Gastrocnemius medialis (tissue), 4 donors: ENCODE measurements around the gene MYBPC3. TPM values are rescaled to one million over a fixed set of nuclear protein-coding genes. Genes with fewer than 3 reads are reported as not detected.

Experiments used
- ATAC-seq, 2 donors: fragments of 150-250 bp; one replicate each; pipeline ENCODE4 v1.9.1; 2016
- DNase-seq, 2 donors: peaks; one replicate each; pipeline ENCODE4 v3.0.0-alpha.2; 2019
- H3K27ac ChIP-seq, 4 donors: fragments of 200-600 bp; sonication (generic); 1 replicate in 1 of 4; 2 replicates in 3 of 4; pipeline ENCODE4 v1.5.1; 2016 to 2018; ENCODE audit warnings: mild to moderate bottlenecking in 2 of 4, moderate library complexity in 1 of 4
- H3K27me3 ChIP-seq, 3 donors: fragments of 200-600 bp; sonication (generic) in 2 of 3; 1 replicate in 1 of 3; 2 replicates in 2 of 3; pipeline versions ENCODE4 v1.5.1 to v1.6.0; 2016 to 2019; ENCODE audit warnings: mild to moderate bottlenecking in 1 of 3, moderate library complexity in 1 of 3
- H3K36me3 ChIP-seq, 2 donors: fragments of 200-600 bp; sonication (generic) in 1 of 2; one replicate each; pipeline ENCODE4 v1.5.1; 2017 to 2018
- H3K4me1 ChIP-seq, 2 donors: fragments of 200-600 bp; sonication (generic) in 1 of 2; one replicate each; pipeline ENCODE4 v1.5.1; 2016 to 2017; ENCODE audit warnings: mild to moderate bottlenecking in 2 of 2
- H3K4me3 ChIP-seq, 4 donors: fragments of 200-600 bp; sonication (generic) in 3 of 4; 1 replicate in 1 of 4; 2 replicates in 3 of 4; pipeline ENCODE4 v1.5.1; 2016 to 2019; ENCODE audit warnings: mild to moderate bottlenecking in 2 of 4
- H3K9me3 ChIP-seq, 3 donors: fragments of 200-600 bp; sonication (generic) in 2 of 3; 1 replicate in 1 of 3; 2 replicates in 2 of 3; pipeline ENCODE4 v1.5.1; 2016 to 2019
- POLR2A ChIP-seq, 2 donors: fragments of 450-650 bp; IDR thresholded peaks; one replicate each; pipeline ENCODE4 v1.6.1; 2017; ENCODE audit warnings: antibody characterized with exemption in 2 of 2, mild to moderate bottlenecking in 2 of 2, moderate library complexity in 2 of 2
- in situ Hi-C, 4 donors: fragments of 200-750 bp; cut with MboI; loops; one replicate each; pipeline versions ENCODE4 v1.15.0 to v1.8.0; 2017; ENCODE audit warnings: low sequenced_read_pairs in 4 of 4
- intact Hi-C: fragments of 100-400 bp; cut with DNase I; formaldehyde crosslinking; loops from one replicate; pipeline ENCODE4 v1.15.1; 2023; ENCODE audit warnings: low total_unique reads
- total RNA-seq, 4 donors: library from RNA; depleted of rRNA; stranded (reverse); fragments of >200 nt; gene quantifications; one replicate each; pipeline versions ENCODE4 v1.1.0 to v1.2.3, GENCODE V29; 2016
- TF ChIP-seq, protein P1 (sequence below), 5 experiments: fragments of 450-650 bp in 3 of 5; fragments of 200-600 bp in 2 of 5; sonication (generic) in 2 of 5; IDR thresholded peaks in 4 of 5; conservative IDR thresholded peaks in 1 of 5; 1 replicate in 4 of 5; 2 replicates in 1 of 5; pipeline ENCODE4 v1.5.1; 2016 to 2019; ENCODE audit warnings: antibody characterized with exemption in 5 of 5, mild to moderate bottlenecking in 3 of 5, moderate library complexity in 3 of 5

Gene MYBPC3
- total RNA-seq, 4 donors from 2014 or later = 0.07 TPM; not detected in 3

DNA sequence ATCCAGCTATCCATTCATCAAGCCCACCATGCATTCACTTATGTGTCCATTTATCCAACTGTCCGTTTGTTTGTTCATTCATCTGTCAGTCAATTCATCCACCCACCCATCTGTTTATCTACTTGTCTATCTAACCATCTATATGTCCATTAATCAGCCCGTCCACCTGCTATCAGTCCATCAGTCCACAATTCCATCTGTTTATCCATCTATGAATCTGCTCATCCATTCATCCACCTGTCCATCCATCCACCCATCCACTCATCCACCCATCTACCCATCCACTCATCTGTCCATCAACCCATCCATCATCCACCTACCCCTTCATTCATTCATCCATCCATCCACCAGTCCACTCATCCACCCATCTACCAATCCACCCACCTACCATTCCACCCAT is 26.8 kb upstream of the MYBPC3 start:
- no peaks in the 10 kb centered on the region for H3K27me3 ChIP-seq
- ATAC-seq = no peak
- in situ Hi-C loops = loop anchor here in 1 of 4 donors (10.0 kb wide), 1 partner anchor 75 kb away; no protein-coding TSS in a partner anchor
- intact Hi-C loops = loop anchor here (10.0 kb wide), 1 partner anchor 465 kb away; the partner anchor contains the start of gene NUP160
- no peak overlapping the region for H3K4me3 ChIP-seq
- no peaks in the 10 kb centered on the region for H3K4me1 ChIP-seq
- TF ChIP-seq POLR2A (IDR thresholded peaks at IDR 0.05) = no peak
- TF ChIP-seq, protein P1, sequence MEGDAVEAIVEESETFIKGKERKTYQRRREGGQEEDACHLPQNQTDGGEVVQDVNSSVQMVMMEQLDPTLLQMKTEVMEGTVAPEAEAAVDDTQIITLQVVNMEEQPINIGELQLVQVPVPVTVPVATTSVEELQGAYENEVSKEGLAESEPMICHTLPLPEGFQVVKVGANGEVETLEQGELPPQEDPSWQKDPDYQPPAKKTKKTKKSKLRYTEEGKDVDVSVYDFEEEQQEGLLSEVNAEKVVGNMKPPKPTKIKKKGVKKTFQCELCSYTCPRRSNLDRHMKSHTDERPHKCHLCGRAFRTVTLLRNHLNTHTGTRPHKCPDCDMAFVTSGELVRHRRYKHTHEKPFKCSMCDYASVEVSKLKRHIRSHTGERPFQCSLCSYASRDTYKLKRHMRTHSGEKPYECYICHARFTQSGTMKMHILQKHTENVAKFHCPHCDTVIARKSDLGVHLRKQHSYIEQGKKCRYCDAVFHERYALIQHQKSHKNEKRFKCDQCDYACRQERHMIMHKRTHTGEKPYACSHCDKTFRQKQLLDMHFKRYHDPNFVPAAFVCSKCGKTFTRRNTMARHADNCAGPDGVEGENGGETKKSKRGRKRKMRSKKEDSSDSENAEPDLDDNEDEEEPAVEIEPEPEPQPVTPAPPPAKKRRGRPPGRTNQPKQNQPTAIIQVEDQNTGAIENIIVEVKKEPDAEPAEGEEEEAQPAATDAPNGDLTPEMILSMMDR (IDR thresholded peaks at IDR 0.05 in 4 of 5, conservative IDR thresholded peaks at IDR 0.05 in 1 of 5) = no peak
- H3K36me3 ChIP-seq = no peaks in the 10 kb centered on the region
- no peak overlapping the region for H3K27ac ChIP-seq
- DNase-seq = no peak
- no peaks in the 10 kb centered on the region for H3K9me3 ChIP-seq

- Histone ChIP-seq H3K27me3 (no peaks in the 10 kb centered on the region), H3K4me3 (no peak overlapping the region), H3K27ac (no peak overlapping the region), H3K9me3 (no peaks in the 10 kb centered on the region), H3K36me3 (no peaks in the 10 kb centered on the region), H3K4me1 (peaks cover 0 to 5% of the 10 kb centered on the region in 2 donors)
- intact Hi-C loops (loop anchor here (10.0 kb wide), 1 partner anchor 466 kb away; the partner anchor contains the start of gene NUP160), in situ Hi-C loops (loop anchor here in 1 of 4 donors (10.0 kb wide), 1 partner anchor 76 kb away; no protein-coding TSS in a partner anchor)
- TF ChIP-seq POLR2A (IDR thresholded peaks at IDR 0.05) = no peak
- TF ChIP-seq, protein P1 (IDR thresholded peaks at IDR 0.05 in 4 of 5, conservative IDR thresholded peaks at IDR 0.05 in 1 of 5) = no peak
- DNase-seq (no peak), ATAC-seq (no peak)
Observed at GRCh38 chr11:47378836-47379170, 26.3 kb upstream of the MYBPC3 start.

DNA sequence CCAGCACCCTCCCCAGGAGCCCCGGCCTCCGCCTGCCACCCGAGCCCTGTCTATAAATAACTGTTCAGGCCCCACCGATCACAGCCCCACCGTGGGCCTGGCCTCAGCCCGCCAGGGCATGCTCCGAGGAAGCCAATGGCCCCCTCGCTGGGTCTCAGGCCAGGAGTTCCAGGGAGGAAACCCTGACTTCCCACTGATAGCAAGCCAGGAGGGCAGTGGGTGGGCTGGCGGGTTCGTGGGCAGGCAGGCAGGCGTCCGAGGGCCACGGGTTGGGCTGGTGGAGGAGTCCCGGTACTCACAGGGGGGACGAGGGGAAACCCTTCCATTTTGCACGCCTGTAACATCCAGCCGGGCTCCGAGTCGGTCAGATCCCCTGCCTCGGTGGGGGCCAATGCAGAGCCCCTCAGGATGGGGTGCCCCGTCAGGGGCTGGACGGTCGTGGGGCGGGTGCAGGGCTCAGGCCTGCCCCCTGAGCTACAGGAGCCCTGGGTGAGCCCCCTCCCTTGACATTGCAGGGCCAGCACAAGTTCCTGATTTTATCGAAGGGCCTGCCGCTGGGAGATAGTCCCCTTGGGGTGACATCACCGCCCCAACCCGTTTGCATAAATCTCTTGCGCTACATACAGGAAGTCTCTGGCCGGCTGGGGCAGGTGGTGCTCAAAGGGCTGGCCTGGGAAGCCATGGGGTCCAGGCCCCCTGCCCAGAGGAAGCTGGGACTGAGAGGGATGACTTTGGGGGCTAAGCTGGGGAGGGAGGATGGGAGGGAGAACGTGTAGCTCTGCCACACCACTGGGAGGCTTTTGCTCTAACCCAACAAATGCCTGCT is 25.7 kb upstream of the MYBPC3 start, which contains the start of gene SPI1:
SPI1 (minus strand) TSS at position 538 of the 826 bp plus-strand sequence; CDS start at position 344, 194 bp downstream.
- Histone ChIP-seq H3K27ac (peak within 1 kb of the TSS in 1 of 4 donors; percentile 46), H3K4me3 (peak within 1 kb of the TSS in 1 of 4 donors; percentile 42), H3K27me3 (no peaks in the 10 kb centered on the region), H3K36me3 (no peaks in the 10 kb centered on the region), H3K9me3 (no peaks in the 10 kb centered on the region), H3K4me1 (peaks cover 0 to 6% of the 10 kb centered on the region in 2 donors)
- ATAC-seq (no peak), DNase-seq (peak in 1 of 2 donors; percentile 54)
- peak in 1 of 2 donors; percentile 40 for TF ChIP-seq POLR2A (IDR thresholded peaks at IDR 0.05)
- TF ChIP-seq, protein P1 (IDR thresholded peaks at IDR 0.05 in 4 of 5, conservative IDR thresholded peaks at IDR 0.05 in 1 of 5) = no peak
- in situ Hi-C loops (loop anchor here in 1 of 4 donors (10.0 kb wide), 1 partner anchor 77 kb away; no protein-coding TSS in a partner anchor), intact Hi-C loops (loop anchor here (10.0 kb wide), 1 partner anchor 467 kb away; the partner anchor contains the start of gene NUP160)

GRCh38 chr11:47377571-47378009 is 25.1 kb upstream of the MYBPC3 start:
- in situ Hi-C loops = loop anchor here in 1 of 4 donors (10.0 kb wide), 1 partner anchor 77 kb away; no protein-coding TSS in a partner anchor
- peak overlapping the region in 1 of 4 donors; percentile 42 for H3K4me3 ChIP-seq
- no peak for DNase-seq

More at GRCh38 chr11:47377571-47378009, 25.1 kb upstream of the MYBPC3 start:
- no peaks in the 10 kb centered on the region for H3K27me3 ChIP-seq
- no peak for TF ChIP-seq POLR2A (IDR thresholded peaks at IDR 0.05)
- TF ChIP-seq, protein P1 (IDR thresholded peaks at IDR 0.05 in 4 of 5, conservative IDR thresholded peaks at IDR 0.05 in 1 of 5) = no peak
- intact Hi-C loops = loop anchor here (10.0 kb wide), 1 partner anchor 467 kb away; the partner anchor contains the start of gene NUP160
- H3K36me3 ChIP-seq = no peaks in the 10 kb centered on the region
- ATAC-seq = no peak
- H3K27ac ChIP-seq = peak overlapping the region in 1 of 4 donors; percentile 46
- no peaks in the 10 kb centered on the region for H3K9me3 ChIP-seq
- peaks cover 0 to 6% of the 10 kb centered on the region in 2 donors for H3K4me1 ChIP-seq
